ENCODE measurements around the gene SHISA7.
"Not testable (repeated sequence)": the region's sequence is repeated elsewhere in the genome, so short reads cannot be mapped to it uniquely, and the experiment has no call there.

The SHISA7 gene

GRCh38 chr19:55446060-55446459 is 3.0 kb upstream of the SHISA7 start:
- no peak for DNase-seq (ENCODE audit: low read depth)

DNA sequence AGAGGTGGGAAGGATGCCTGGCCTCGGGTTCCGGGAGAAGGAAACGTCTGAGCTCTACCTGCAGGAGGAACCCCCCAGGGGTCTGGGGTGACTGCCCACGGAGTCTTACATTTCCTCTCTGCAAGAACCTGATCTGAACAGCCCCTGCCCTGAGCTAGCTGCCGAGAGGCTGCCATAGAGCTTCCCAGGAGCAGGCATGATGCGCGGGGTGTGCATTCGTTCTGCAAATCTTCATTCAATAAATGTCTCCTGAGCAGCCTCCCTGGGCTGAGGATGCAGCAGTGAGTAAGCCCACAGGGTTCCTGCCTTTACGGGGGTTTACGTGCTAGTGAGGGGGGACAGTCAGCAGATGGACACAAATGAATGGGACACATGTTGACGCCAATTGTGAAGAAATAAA is 1.5 kb upstream of the SHISA7 start:
- no peak for DNase-seq (ENCODE audit: low read depth)

DNA sequence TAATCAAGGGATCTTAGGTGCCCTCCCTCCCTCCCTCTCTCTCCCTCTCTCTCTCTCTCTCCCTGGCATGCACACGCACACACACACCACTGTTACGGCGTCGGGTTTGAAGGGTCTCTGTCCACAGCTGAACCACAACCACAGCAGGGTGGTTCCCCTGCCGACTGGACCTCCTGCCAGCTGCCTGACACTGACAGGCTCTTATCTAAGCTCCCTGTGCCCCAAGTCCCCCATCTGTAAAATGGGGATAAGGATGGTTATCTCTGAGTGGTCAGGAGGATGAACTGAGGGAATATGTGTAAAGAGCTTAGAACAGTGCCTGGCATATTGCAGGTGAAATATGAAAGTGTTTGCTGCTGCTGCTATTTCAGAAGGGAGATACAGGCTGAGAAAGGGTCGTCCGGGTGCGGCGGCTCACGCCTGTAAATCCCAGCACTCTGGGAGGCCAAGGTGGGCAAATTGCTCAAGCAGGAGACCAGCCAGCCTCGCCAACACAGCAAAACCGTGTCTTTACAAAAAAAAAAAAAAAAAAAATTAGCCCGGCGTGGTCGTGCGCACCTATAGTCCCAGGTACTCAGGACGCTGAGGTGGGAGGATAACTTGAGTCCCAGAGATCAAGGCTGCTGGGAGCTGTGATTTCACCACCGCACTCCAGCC is 852 bp upstream of the SHISA7 start:
- no peak for DNase-seq (ENCODE audit: low read depth)

- no peak for DNase-seq (ENCODE audit: low read depth)
These were observed 633 bp downstream of the SHISA7 start for GRCh38 chr19:55442372-55442961.

DNA sequence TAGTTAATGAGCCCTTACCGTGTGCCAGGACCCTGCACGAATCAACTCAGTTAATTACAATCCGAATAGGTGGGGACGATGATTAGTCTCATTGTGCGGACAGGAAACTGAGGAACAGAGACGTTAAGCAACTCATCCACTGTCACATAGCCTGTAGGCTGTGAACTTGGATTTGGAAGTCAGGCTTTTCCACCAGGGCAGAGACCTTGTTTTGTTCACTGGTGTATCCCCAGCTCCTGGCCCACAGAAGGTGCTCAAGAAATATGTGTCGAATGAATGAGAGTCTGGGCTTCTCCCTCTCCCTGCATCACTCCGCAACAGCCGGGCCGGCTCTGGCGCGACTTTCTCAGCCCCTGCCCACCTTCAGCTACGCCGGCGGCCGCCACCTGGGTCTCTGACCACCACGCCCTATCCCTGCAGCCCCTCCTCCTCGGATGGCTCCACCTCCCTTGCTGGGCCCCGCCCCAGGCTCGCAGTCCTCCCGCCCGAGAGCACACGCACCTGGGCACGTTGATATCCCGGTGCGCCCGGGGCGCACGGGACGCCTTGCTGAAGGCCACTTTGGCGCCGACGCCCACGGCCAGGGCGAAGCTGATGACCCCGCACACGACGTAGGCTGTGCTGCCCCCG is 1.3 kb downstream of the SHISA7 start:
- no peak for DNase-seq (ENCODE audit: low read depth)

GRCh38 chr19:55441319-55441691 is 1.8 kb downstream of the SHISA7 start:
- DNase-seq (ENCODE audit: low read depth): no peak

GRCh38 chr19:55440411-55441105 is 2.5 kb downstream of the SHISA7 start:
- DNase-seq (ENCODE audit: low read depth): no peak

- no peak for DNase-seq (ENCODE audit: low read depth)
These were observed 4.0 kb downstream of the SHISA7 start for GRCh38 chr19:55439052-55439451.

- DNase-seq (ENCODE audit: low read depth): no peak
These were observed 5.7 kb downstream of the SHISA7 start for GRCh38 chr19:55437410-55437809.

GRCh38 chr19:55436847-55437246 is 6.3 kb downstream of the SHISA7 start:
- DNase-seq (ENCODE audit: low read depth): no peak

DNA sequence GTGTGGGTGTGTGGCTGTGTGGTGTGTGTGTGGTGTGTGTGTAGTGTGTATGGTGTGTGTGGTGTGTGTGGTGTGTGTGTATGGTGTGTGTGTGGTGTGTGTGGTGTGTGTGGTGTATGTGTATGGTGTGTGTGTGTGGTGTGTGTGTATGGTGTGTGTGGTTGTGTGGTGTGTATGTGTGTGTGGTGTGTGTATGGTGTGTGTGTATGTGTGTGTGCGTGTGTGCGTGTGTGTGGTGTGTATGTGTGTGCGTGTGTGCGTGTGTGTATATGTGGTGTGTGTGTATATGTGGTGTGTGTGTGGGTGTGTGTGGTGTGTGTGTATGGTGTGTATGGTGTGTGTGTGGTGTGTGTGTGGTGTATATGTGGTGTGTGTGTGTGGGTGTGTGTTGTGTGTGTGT is 8.1 kb downstream of the SHISA7 start:
- no peak for DNase-seq (ENCODE audit: low read depth)

- DNase-seq (ENCODE audit: low read depth): no peak
These were observed 8.7 kb downstream of the SHISA7 start for GRCh38 chr19:55434356-55434919.

GRCh38 chr19:55433292-55433691 is 9.8 kb downstream of the SHISA7 start:
- no peak for DNase-seq (ENCODE audit: low read depth)

- DNase-seq (ENCODE audit: low read depth): no peak
These were observed 10.7 kb downstream of the SHISA7 start for GRCh38 chr19:55432241-55432959.

DNA sequence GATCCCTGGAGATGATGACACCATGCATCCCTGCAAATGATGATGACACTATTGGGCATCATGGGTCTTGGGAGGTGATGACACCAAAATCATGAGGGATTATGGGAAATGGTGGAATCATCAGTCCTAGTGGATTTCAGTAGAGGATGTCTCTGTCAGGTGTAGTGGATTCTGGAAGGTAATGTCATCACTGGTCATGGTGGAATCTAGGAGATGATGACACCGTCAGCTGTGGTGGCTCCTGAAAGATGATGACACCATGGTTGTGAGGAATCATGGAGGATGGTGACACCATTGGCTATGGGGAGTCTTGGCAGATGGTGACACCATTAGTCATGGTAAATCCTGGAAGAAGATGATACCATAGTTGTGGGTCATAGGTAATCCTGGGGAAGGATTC is 11.9 kb downstream of the SHISA7 start:
- no peak for DNase-seq (ENCODE audit: low read depth)

DNA sequence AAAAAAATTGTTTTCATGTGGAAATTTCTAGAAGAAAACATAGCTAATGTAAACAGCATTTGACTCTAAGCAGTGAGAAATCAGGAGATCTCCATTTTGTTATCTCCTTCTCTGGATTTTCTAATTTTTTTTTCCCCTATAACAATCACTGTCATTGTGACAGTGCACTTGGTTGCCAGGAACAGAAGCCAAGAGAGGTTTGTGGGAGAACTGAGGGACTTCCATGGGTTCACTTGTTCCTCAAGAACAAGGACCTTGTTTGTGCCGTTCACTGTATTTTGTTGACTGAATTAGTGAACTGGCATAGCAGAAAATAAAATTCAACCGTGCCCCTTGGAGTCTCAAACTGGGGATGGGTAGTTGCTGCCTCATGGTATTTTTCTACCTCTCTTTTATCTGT is 17.1 kb downstream of the SHISA7 start:
- no peak for DNase-seq (ENCODE audit: low read depth)

DNA sequence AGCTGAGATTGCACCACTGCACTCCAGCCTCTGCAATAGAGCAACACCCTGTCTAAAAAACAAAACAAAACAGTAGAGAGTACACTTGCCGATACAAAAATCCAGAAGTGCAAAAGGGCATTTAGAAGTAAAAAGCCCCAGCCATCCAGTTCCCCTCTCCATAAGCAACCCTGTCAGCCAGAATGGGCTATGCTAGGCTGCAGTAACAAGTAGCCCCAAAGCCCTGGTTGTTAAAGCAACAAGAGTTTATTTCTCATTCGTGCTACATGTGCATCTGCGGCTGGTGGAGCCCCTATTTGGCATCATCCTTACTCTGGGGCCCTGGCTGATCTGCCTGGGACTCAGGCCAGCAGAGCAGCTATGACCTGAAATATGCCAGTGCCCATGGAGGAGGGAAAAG is 18.6 kb downstream of the SHISA7 start:
- no peak for DNase-seq (ENCODE audit: low read depth)

DNA sequence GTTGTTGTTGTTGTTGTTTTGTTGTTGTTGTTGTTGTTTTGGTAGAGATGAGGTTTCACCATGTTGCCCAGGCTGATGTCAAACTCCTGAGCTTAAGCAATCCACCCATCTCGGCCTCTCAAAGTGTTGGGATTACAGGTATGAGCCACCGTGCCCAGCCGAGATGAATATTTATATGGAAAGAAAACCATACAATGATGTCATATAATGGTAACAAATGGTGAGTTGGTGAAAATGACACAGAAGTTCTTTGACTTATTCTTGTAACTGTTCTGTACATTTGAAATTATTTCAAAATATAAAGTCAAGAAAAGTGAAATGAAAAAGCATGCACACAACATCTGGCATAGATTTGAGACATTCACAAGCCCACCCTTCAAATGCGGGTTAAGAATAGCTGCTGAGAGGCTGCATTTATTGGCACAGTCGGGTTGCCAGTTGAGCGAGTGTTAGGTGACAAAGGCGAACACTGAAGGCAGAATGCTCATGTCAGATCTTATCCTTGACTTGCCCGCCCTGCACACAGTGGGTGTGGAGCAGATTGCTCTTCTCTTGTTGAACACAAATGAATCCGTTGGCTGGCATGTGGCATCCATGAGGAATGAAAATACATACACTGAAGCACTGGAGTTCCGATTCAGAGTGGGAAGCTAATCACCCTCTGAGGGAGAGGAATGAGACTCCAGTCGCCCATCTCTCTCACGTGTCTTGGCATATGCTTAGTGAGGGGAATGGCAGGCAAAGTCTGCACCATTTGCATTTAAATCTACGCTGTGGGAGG is 19.7 kb downstream of the SHISA7 start:
- DNase-seq (ENCODE audit: low read depth): no peak

DNA sequence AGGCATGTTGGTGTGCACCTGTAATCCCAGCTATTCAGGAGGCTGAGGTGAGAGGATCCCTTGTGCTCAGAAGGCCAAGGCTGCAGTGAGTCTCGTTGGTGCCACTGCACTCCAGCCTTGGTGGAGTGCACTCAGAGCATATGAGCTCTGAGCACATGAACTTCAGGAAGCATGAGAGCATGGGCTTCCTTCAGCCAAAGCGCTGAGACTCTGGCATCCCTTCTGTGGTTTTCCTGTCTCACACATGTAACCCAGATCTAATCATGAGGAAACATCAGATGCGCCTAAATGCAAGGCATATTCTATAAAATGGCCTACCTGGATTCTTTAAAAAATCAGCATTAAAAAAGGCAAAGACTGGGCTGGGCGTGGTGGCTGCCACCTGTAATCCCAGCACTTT is 21.8 kb downstream of the SHISA7 start:
- not testable (repeated sequence) for DNase-seq (ENCODE audit: low read depth)

DNA sequence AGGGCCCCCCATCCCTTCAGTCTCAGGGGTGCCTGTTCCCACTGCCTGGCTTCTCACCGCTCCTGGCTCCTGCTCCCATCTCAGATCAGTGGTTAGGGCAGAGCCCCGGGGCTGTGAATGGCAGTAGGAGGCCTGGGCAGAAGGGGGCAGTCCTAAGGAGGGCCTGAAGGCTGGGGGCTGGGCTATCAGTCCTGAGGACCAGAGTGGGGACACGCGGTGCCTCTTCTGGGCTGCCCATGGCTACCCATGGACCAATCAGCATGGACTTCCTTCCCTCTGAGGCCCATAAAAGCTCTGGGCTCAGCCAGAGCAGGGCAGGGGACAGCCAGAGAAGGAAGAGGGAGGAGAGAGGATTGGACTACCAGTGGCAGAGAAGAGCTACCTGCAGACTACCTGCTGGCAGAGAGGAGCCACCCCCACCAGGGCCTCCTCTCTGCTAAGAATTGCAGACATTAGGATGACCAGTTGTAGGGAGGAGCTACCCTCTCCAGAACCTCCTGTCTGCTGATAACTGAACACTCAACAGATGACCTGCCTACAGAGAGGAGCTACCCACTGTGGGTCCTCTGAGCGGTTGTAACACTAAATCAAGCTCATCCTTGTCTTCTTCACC is 23.4 kb downstream of the SHISA7 start:
- DNase-seq (ENCODE audit: low read depth): no peak

DNA sequence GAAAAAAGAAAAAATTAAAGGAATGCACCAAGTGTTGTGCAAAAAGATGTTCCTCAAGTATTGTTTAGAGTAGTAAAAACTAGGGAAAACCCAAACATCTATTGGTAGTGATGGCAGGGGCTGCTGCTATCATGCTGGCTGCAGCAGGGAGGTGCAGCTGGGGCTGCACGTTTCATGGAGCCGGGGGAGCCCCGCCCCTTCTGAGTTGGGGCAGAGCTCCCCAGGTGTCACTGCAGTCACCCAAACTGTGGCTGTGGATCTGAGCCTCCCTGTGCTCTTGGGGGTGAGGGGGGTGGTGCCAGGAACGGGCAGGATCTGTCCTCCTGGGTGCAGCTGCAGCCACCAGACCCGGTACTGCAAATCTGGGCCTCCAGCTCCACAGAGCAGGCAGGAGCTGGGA is 24.0 kb downstream of the SHISA7 start:
- no peak for DNase-seq (ENCODE audit: low read depth)

Data from activated T-cell treated with anti-CD3 and anti-CD28 coated beads for 48 hours (primary cell).